BJ (cell line): ENCODE results near the gene COMMD3. TPM values are rescaled to one million over a fixed set of nuclear protein-coding genes. Genes with fewer than 3 reads are reported as not detected.
"Not testable (repeated sequence)": the region's sequence is repeated elsewhere in the genome, so short reads cannot be mapped to it uniquely, and the experiment has no call there.

ENCODE experiments used
- CTCF ChIA-PET: fragments of 350-600 bp; formaldehyde crosslinking; extraction: SDS; loops from one replicate; lab custom pipeline; 2021; ENCODE audit warnings: antibody characterized with exemption, inconsistent platforms; lab: Yijun Ruan, JAX
- POLR2A ChIA-PET: fragments of 300-600 bp; sonication (Branson Sonifier 250); formaldehyde crosslinking; extraction: SDS; loops from one replicate; lab custom pipeline; 2021; ENCODE audit warnings: antibody characterized with exemption; lab: Charles Lee
- DNase-seq: peaks from one replicate; pipeline ENCODE4 v3.0.0-alpha.2; 2011; ENCODE audit warnings: low read depth
- H3K27me3 ChIP-seq: 2 replicates; pipeline ENCODE4 v1.6.0; 2011; ENCODE audit warnings: low read length; ENCODE audit not compliant: control insufficient read depth, insufficient read depth
- H3K36me3 ChIP-seq: 2 replicates; pipeline ENCODE4 v1.5.1; 2011; ENCODE audit warnings: low read length; ENCODE audit not compliant: control insufficient read depth, insufficient read depth
- H3K4me3 ChIP-seq: 2 replicates; pipeline ENCODE4 v1.5.1; 2011; ENCODE audit warnings: low read depth, mild to moderate bottlenecking, control low read depth, low read length
- polyA plus RNA-seq: library from polyadenylated mRNA; depleted of rRNA; stranded (reverse); fragments of >200 nt; gene quantifications from 2 replicates; pipeline ENCODE4 v1.2.3, GENCODE V29; 2011
- TF ChIP-seq, protein P1 (sequence below): IDR thresholded peaks from 2 replicates; pipeline ENCODE4 v1.5.1; 2011; ENCODE audit warnings: low read depth, mild to moderate bottlenecking, control low read depth, inconsistent platforms, low read length, moderate library complexity; ENCODE audit not compliant: insufficient read depth

Gene COMMD3
- polyA plus RNA-seq, 1 experiment = 20.9 TPM

DNA sequence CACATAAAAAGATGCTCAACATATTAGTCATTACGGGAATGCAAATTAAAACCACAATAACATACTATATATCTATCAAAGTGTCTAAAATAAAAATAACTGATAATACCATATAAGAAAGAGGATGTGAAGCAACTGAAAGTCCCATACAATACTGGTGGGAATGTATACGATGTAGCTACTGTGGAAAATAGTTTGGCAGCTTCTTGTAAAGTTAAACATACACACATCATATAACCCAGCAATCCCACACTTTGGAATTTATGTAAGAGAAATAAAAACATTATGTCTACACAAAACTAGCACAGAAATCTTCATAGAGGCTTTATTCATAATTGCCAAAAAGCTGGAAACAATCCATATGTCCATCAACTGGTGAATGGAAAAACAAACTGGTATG, 10.5 kb upstream of the COMMD3 start:
- TF ChIP-seq, protein P1, sequence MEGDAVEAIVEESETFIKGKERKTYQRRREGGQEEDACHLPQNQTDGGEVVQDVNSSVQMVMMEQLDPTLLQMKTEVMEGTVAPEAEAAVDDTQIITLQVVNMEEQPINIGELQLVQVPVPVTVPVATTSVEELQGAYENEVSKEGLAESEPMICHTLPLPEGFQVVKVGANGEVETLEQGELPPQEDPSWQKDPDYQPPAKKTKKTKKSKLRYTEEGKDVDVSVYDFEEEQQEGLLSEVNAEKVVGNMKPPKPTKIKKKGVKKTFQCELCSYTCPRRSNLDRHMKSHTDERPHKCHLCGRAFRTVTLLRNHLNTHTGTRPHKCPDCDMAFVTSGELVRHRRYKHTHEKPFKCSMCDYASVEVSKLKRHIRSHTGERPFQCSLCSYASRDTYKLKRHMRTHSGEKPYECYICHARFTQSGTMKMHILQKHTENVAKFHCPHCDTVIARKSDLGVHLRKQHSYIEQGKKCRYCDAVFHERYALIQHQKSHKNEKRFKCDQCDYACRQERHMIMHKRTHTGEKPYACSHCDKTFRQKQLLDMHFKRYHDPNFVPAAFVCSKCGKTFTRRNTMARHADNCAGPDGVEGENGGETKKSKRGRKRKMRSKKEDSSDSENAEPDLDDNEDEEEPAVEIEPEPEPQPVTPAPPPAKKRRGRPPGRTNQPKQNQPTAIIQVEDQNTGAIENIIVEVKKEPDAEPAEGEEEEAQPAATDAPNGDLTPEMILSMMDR = no peak
- ChIA-PET CTCF (no interaction called here), POLR2A (no interaction called here)
- DNase-seq = no peak
- Histone ChIP-seq H3K27me3 (no peaks in the 10 kb centered on the region), H3K4me3 (no peak overlapping the region), H3K36me3 (no peaks in the 10 kb centered on the region)

DNA sequence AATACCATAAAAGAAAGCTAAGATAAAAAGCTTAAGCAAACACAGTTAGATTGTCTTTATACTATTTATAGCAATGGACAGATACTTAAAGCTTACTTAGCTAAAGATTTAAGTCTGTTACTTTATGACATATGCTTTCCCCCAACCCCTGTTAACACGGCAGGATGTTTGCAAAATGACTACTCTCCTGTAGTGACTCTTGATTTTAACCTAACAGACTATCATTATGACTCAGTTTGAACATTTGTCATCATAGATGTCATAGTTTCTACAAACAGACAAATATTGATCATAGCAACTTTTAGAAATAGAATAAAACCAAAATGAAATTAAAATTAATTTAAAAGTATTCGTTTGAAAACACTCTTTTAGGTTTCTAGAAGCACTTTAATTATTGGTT, 7.8 kb upstream of the COMMD3 start:
- ChIA-PET CTCF (interaction anchor here (1.3 kb wide), 1 partner anchor 12 kb away, joined by 7 read pairs; no protein-coding TSS in a partner anchor), POLR2A (interaction anchor here (0.7 kb wide), 1 partner anchor 79 kb away, joined by 5 read pairs; no protein-coding TSS in a partner anchor)
- no peak for DNase-seq
- Histone ChIP-seq H3K27me3 (no peaks in the 10 kb centered on the region), H3K36me3 (no peaks in the 10 kb centered on the region), H3K4me3 (no peak overlapping the region)
- TF ChIP-seq, protein P1 = no peak

DNA sequence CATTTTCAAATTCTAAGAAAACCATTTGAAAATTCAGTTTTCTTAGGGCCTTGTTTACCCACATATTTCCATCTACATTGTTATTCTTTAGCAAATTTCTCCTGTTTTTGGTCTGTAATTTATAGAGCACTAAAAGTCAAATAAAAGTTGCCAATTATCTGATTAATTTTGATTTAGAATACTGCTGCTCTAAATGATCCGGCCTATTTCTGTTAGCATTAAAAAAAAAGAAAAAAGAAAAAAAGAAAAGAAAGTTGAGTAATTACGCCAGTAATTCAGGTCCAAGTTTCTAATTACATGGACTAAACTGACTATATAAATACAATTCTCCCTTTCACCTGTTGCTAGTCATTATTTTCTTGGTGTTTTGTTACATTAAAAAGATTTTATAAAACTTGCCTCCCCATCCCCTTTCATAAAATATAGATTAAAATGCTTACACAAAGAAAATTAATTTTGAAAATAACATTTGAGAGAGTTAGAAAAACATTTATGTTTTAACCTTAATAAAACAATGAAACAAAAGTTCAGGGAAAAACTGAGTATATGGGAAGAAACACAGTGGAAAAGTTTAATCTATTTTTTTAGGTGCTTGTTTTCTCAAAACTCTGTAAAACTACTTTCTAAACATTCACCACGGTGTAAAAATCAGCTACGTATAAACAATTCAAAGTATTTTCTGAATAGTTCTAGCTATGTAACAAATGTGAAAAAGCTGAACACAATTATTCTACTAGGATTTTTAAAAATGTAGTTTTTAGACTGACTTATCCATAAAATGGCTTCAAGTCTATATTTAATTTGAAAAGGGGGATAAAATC, 6.8 kb upstream of the COMMD3 start:
- Histone ChIP-seq H3K27me3 (no peaks in the 10 kb centered on the region), H3K4me3 (no peak overlapping the region), H3K36me3 (no peaks in the 10 kb centered on the region)
- TF ChIP-seq, protein P1 = no peak
- no peak for DNase-seq
- ChIA-PET CTCF (no interaction called here), POLR2A (no interaction called here)

DNA sequence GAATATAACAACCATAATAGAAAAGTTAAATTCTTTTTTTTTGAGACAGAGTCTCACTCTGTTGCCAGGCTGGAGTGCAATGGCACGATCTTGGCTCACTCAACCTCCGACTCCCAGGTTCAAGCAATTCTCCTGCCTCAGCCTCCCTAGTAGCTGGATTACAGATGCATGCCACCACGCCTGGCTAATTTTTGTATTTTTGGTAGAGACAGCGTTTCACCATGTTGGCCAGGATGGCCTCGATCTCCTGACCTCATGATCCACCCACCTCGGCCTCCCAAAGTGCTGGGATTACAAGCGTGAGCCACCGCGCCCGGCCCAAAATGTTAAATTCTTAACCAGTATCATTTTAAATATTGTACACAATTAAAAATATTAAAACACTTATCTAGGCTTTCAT, 6.2 kb upstream of the COMMD3 start:
- H3K36me3 ChIP-seq, DNase-seq, H3K4me3 ChIP-seq, CTCF ChIA-PET, H3K27me3 ChIP-seq: not testable (repeated sequence)
- POLR2A ChIA-PET = interaction anchor here (0.6 kb wide), 1 partner anchor 52 kb away, joined by 4 read pairs; no protein-coding TSS in a partner anchor

DNA sequence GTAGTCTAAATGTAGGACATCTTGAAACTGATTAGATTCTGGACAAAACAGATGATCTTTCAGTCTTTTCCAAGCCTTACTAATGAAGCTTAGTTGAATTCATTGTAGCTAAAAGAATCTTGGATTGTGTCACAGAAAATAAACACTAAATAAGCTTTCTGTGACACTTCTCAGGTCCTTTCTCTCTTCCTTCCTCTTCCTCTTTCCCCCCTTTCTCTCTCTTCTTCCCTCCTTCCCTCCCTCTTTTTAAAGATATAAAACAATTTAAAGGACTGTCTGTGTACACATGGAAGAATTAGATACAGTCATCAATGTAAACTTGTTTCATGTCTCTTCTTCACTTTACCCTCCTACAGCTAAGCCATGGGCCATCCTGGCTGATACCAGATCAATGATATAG, 5.3 kb upstream of the COMMD3 start:
- H3K36me3 ChIP-seq = no peaks in the 10 kb centered on the region
- H3K27me3 ChIP-seq = no peaks in the 10 kb centered on the region
- ChIA-PET POLR2A (no interaction called here), CTCF (no interaction called here)
- TF ChIP-seq, protein P1 = no peak
- no peak for DNase-seq
- H3K4me3 ChIP-seq = no peak overlapping the region
